ENCODE measurements around the gene PSME4.

DNA sequence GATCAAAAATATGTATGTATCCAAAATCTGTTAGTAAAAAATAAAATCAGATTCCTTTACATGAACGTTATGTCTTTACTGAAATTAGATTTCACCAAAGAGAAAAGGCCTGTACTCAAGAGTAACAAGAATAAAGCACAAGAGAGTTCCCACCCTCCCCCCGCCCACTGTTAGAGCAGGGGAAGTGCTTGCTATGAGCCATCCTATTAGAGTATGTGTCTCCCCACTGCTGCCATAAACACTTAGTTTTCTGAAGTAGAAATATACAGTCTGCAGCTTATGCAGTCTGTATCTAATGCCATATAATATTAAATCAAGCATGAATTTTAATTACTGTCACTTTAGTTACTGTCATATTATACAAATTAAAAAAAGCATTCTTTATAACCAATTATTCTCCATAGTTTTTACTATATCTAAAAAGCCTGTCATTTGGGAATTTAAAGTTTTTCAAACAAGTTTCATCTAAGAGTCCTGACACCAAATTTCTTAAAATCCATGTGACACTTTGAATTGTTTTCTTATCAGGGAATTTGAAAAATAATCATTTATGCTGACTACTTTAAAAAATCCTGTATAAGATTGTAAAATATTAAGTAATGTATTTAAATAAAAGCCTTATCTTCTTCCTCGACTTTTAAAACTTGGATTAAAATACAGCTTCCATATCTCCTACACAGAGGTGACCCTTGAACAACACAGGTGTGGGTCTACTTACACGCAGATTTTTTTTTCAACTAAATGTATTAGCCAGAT is 59.2 kb downstream of the PSME4 start:
- TF ChIP-seq, protein P1, sequence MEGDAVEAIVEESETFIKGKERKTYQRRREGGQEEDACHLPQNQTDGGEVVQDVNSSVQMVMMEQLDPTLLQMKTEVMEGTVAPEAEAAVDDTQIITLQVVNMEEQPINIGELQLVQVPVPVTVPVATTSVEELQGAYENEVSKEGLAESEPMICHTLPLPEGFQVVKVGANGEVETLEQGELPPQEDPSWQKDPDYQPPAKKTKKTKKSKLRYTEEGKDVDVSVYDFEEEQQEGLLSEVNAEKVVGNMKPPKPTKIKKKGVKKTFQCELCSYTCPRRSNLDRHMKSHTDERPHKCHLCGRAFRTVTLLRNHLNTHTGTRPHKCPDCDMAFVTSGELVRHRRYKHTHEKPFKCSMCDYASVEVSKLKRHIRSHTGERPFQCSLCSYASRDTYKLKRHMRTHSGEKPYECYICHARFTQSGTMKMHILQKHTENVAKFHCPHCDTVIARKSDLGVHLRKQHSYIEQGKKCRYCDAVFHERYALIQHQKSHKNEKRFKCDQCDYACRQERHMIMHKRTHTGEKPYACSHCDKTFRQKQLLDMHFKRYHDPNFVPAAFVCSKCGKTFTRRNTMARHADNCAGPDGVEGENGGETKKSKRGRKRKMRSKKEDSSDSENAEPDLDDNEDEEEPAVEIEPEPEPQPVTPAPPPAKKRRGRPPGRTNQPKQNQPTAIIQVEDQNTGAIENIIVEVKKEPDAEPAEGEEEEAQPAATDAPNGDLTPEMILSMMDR (IDR thresholded peaks at IDR 0.05 in 8 of 11, conservative IDR thresholded peaks at IDR 0.05 in 3 of 11), result no peak
- TF ChIP-seq POLR2AphosphoS5 (IDR thresholded peaks at IDR 0.05) (no peak), POLR2A (IDR thresholded peaks at IDR 0.05) (no peak)

Data from spleen (tissue), 7 donors.